ENCODE results near the gene SP100. TPM values are rescaled to one million over a fixed set of nuclear protein-coding genes. Genes with fewer than 3 reads are reported as not detected.

SP100 gene
- total RNA-seq, 1 donor from 2014 or later, result 208 TPM

- DNase-seq (ENCODE audit: extremely low read depth, low read depth, low spot score), result no peak
These were observed 109.7 kb downstream of the SP100 start for GRCh38 chr2:230525682-230526081.

- DNase-seq (ENCODE audit: extremely low read depth, low read depth, low spot score), result no peak
These were observed 121.6 kb downstream of the SP100 start for GRCh38 chr2:230537531-230537976.

- DNase-seq (ENCODE audit: extremely low read depth, low read depth, low spot score), result no peak
These were observed 124.3 kb downstream of the SP100 start for GRCh38 chr2:230540332-230540731.

GRCh38 chr2:230541934-230542380, 126.0 kb downstream of the SP100 start:
- no peak for DNase-seq (ENCODE audit: extremely low read depth, low read depth, low spot score)

GRCh38 chr2:230542751-230543150, 126.8 kb downstream of the SP100 start:
- no peak for DNase-seq (ENCODE audit: extremely low read depth, low read depth, low spot score)

- DNase-seq (ENCODE audit: extremely low read depth, low read depth, low spot score), result no peak
These were observed 136.2 kb downstream of the SP100 start for GRCh38 chr2:230552181-230552580.

GRCh38 chr2:230557065-230557464, 141.1 kb downstream of the SP100 start:
- no peak for DNase-seq (ENCODE audit: extremely low read depth, low read depth, low spot score)

GRCh38 chr2:230564805-230565779, 149.1 kb downstream of the SP100 start:
- DNase-seq (ENCODE audit: extremely low read depth, low read depth, low spot score), result no peak

- DNase-seq (ENCODE audit: extremely low read depth, low read depth, low spot score), result no peak
These were observed 153.3 kb downstream of the SP100 start for GRCh38 chr2:230569298-230569697.

- DNase-seq (ENCODE audit: extremely low read depth, low read depth, low spot score), result no peak
These were observed 155.0 kb downstream of the SP100 start for GRCh38 chr2:230570987-230571386.

- no peak for DNase-seq (ENCODE audit: extremely low read depth, low read depth, low spot score)
These were observed 159.8 kb downstream of the SP100 start for GRCh38 chr2:230575642-230576324.

GRCh38 chr2:230577114-230577513, 161.1 kb downstream of the SP100 start:
- DNase-seq (ENCODE audit: extremely low read depth, low read depth, low spot score), result no peak

GRCh38 chr2:230578106-230578505, 162.1 kb downstream of the SP100 start:
- DNase-seq (ENCODE audit: extremely low read depth, low read depth, low spot score), result no peak

- no peak for DNase-seq (ENCODE audit: extremely low read depth, low read depth, low spot score)
These were observed 166.9 kb downstream of the SP100 start for GRCh38 chr2:230582851-230583283.

- no peak for DNase-seq (ENCODE audit: extremely low read depth, low read depth, low spot score)
These were observed 167.6 kb downstream of the SP100 start for GRCh38 chr2:230583581-230583980.

- no peak for DNase-seq (ENCODE audit: extremely low read depth, low read depth, low spot score)
These were observed 170.5 kb downstream of the SP100 start for GRCh38 chr2:230586328-230586982.

GRCh38 chr2:230589025-230589424, 173.0 kb downstream of the SP100 start:
- DNase-seq (ENCODE audit: extremely low read depth, low read depth, low spot score), result no peak

GRCh38 chr2:230589497-230590015, 173.6 kb downstream of the SP100 start:
- DNase-seq (ENCODE audit: extremely low read depth, low read depth, low spot score), result no peak

- DNase-seq (ENCODE audit: extremely low read depth, low read depth, low spot score), result no peak
These were observed 174.3 kb downstream of the SP100 start for GRCh38 chr2:230590333-230590732.

GRCh38 chr2:230591850-230592249, 175.8 kb downstream of the SP100 start:
- DNase-seq (ENCODE audit: extremely low read depth, low read depth, low spot score), result no peak

- DNase-seq (ENCODE audit: extremely low read depth, low read depth, low spot score), result no peak
These were observed 176.8 kb downstream of the SP100 start for GRCh38 chr2:230592775-230593174.

Measured in glomerular endothelial cell (primary cell).